Colon (tissue), 2 donors: ENCODE data around the gene PEX7.
"Not testable (repeated sequence)": the region's sequence is repeated elsewhere in the genome, so short reads cannot be mapped to it uniquely, and the experiment has no call there.

Experiments used
- FAIRE-seq: peaks from 2 replicates; lab custom pipeline; 2012; peaks lifted over from hg19 to GRCh38; lab: Jason Lieb, UNC
- donor health status: control.
- donor health status: control.

PEX7 gene

DNA sequence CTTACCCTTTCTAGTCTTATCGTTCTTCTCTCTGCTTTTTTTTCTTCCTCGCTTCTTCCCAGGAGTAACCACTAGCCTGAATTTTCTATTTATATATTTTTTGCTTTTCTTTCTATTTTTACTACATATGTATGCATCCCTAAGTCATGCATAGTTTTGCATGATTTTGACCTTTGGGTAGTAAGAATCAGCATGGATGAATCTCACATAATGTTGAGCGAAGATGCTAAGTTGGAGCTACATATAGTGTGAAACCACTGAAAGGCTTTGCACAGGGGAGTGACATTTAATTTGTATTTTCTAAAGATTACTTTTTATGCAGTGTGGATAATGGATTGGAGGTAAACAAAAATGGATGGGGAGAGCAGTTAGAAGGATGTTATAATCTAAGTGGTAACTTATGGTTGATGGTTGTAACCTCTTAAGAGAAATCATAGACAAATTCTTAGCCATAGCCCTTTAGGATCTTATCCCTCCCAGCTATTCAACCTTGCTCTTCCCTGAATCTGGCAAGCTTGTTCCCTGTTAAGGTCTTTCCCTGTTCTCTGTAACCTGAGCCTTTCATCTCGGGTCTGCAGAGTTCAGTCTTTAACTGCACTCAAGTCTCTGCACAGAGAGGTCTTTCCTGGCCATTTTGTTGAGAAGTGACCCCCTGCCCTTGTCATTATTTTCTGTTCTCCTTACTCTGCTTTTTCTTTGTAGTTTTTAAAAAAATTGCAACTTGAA, 18.0 kb downstream of the PEX7 start:
- FAIRE-seq = no peak

DNA sequence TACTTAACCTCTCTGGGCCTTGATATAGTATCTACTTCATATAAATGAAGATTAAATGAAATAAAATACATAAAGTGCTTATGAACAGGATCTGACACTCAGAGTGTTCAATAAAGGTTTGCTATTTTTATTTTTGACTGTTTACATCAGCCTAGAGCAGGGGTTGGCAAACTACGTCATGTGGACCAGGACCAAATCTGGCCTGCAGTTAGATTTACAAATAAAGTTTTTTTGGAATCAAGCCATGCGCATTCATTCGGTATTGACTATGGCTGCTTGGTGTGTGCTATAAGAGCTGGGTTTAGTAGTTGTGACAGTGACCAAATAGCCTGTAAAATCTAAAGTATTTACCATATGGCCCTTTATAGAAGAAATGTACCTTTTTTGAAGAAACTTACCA, 20.8 kb downstream of the PEX7 start:
- no peak for FAIRE-seq

- no peak for FAIRE-seq
Observed at GRCh38 chr6:136846046-136846445, 23.7 kb downstream of the PEX7 start.

GRCh38 chr6:136846477-136846876, 24.1 kb downstream of the PEX7 start:
- FAIRE-seq = not testable (repeated sequence)

GRCh38 chr6:136849979-136850563, 27.7 kb downstream of the PEX7 start:
- FAIRE-seq = not testable (repeated sequence)

- no peak for FAIRE-seq
Observed at GRCh38 chr6:136859430-136859829, 37.0 kb downstream of the PEX7 start.

- FAIRE-seq = no peak
Observed at GRCh38 chr6:136860043-136860442, 37.7 kb downstream of the PEX7 start.

- FAIRE-seq = no peak
Observed at GRCh38 chr6:136862662-136863061, 40.3 kb downstream of the PEX7 start.

DNA sequence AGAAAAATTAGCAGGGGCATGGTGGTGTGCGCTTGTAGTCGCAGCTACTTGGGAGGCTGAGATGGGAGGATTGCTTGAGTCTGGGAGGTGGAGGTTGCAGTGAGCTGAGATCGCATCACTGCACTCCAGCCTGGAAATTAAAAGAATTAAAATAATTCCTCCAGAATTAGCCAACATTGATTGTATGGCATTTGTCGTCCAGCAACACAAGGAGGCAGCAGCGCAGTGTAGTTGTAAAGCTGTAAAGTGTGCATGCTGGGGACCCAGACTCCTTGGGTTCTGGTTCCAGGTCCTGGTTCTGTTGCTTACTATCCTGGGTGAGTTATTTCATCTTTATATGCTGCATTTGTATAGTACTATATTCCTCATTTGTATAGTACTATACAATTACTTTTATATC, 41.4 kb downstream of the PEX7 start:
- FAIRE-seq = no peak

- FAIRE-seq = no peak
Observed at GRCh38 chr6:136864676-136865075, 42.3 kb downstream of the PEX7 start.

GRCh38 chr6:136866872-136867416, 44.6 kb downstream of the PEX7 start:
- FAIRE-seq = no peak

DNA sequence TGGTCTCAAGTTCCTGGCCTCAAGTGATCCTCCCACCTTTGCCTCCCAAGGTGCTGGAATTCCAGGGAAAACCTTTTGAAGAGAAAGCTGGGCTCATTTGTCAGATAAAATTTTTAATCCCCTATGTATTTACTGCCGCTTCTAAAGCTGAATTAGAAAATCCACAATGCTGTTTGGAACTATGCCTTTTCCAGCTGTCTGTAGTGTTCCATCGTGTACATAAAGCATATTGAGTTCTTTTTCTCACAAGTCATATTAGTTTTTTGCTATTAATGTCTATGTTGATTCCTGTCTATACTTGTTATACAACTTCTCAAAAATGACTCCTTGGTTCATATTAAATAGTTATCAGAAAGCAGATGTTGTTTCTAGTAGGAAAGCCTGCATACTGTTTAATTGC, 47.1 kb downstream of the PEX7 start:
- FAIRE-seq = no peak

GRCh38 chr6:136873748-136874147, 51.4 kb downstream of the PEX7 start:
- no peak for FAIRE-seq

GRCh38 chr6:136876469-136876868, 54.1 kb downstream of the PEX7 start:
- not testable (repeated sequence) for FAIRE-seq

GRCh38 chr6:136880748-136881460, 58.5 kb downstream of the PEX7 start:
- FAIRE-seq = no peak

- no peak for FAIRE-seq
Observed at GRCh38 chr6:136886091-136886490, 63.7 kb downstream of the PEX7 start.

DNA sequence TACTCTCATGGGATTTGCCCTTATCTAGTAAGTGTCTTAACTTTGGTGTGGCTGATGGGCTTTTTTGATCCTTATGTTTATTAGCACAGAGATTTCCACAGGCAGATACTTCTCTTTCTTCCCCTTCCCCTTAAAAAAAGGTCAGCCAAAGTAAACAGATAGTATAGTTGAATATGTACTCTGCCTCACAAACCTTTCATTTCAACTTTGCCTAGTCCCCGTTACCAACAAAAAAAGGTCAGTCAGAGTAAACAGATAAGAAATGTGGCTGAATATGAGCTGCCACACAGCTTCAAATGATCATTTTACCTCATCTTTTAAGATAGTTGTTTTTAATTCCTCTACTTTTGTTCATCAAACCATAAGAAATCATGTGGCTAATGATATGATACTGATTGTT, 65.6 kb downstream of the PEX7 start:
- FAIRE-seq = no peak

GRCh38 chr6:136889271-136890193, 67.1 kb downstream of the PEX7 start:
- no peak for FAIRE-seq

- FAIRE-seq = no peak
Observed at GRCh38 chr6:136890194-136890839, 67.9 kb downstream of the PEX7 start.

- FAIRE-seq = no peak
Observed at GRCh38 chr6:136890986-136891385, 68.6 kb downstream of the PEX7 start.

- no peak for FAIRE-seq
Observed at GRCh38 chr6:136893187-136893586, 70.8 kb downstream of the PEX7 start.
